Endodermal cell (in vitro differentiated cells): ENCODE measurements around the gene CARD11. TPM values are rescaled to one million over a fixed set of nuclear protein-coding genes. Genes with fewer than 3 reads are reported as not detected.

Experiments
- DNase-seq: peaks from one replicate; pipeline ENCODE4 v3.0.0-alpha.2; 2017
- H3K27ac ChIP-seq: 2 replicates; pipeline ENCODE4 v1.5.1; 2013; ENCODE audit warnings: mild to moderate bottlenecking, low read depth, low read length, moderate library complexity
- H3K27me3 ChIP-seq: 2 replicates; pipeline ENCODE4 v1.6.1; 2013; ENCODE audit warnings: mild to moderate bottlenecking, low read length, moderate library complexity; ENCODE audit not compliant: insufficient read depth, control insufficient read depth, poor library complexity, severe bottlenecking
- H3K36me3 ChIP-seq: 2 replicates; pipeline ENCODE4 v1.7.0; 2013; ENCODE audit warnings: mild to moderate bottlenecking, low read length, moderate library complexity; ENCODE audit not compliant: control insufficient read depth, insufficient read depth
- H3K4me1 ChIP-seq: one replicate; pipeline ENCODE4 v1.7.0; 2013; ENCODE audit warnings: low read length; ENCODE audit not compliant: control insufficient read depth, insufficient read depth
- H3K4me3 ChIP-seq: 2 replicates; pipeline ENCODE4 v1.5.1; 2013; ENCODE audit warnings: mild to moderate bottlenecking, low read length, moderate library complexity
- H3K9ac ChIP-seq: 2 replicates; pipeline ENCODE4 v1.6.1; 2013; ENCODE audit warnings: mild to moderate bottlenecking, low read length, moderate library complexity; ENCODE audit not compliant: poor library complexity, severe bottlenecking; ENCODE audit errors: extremely low read depth
- H3K9me3 ChIP-seq: 2 replicates; pipeline ENCODE4 v1.6.1; 2013; ENCODE audit warnings: mild to moderate bottlenecking, low read length, moderate library complexity; ENCODE audit not compliant: control insufficient read depth
- H3K27ac Mint-ChIP-seq: 2 replicates; pipeline ENCODE4 v1.8.0; 2020; ENCODE audit warnings: mixed read lengths
- H3K27me3 Mint-ChIP-seq: 2 replicates; pipeline ENCODE4 v1.8.0; 2021; ENCODE audit warnings: mild to moderate bottlenecking, mixed read lengths; ENCODE audit not compliant: insufficient read depth
- H3K36me3 Mint-ChIP-seq: 2 replicates; pipeline ENCODE4 v1.8.0; 2020; ENCODE audit warnings: low read depth, mixed read lengths
- H3K4me1 Mint-ChIP-seq: 2 replicates; pipeline ENCODE4 v1.8.0; 2020; ENCODE audit warnings: mixed read lengths
- H3K4me3 Mint-ChIP-seq: 2 replicates; pipeline ENCODE4 v1.8.0; 2020; ENCODE audit warnings: mild to moderate bottlenecking, moderate library complexity, mixed read lengths
- H3K9me3 Mint-ChIP-seq: 2 replicates; pipeline ENCODE4 v1.8.0; 2020; ENCODE audit warnings: mild to moderate bottlenecking, mixed read lengths
- CTCF ChIP-seq: fragments of 200-600 bp; sonication (generic); conservative IDR thresholded peaks from 2 replicates; pipeline ENCODE4 v1.5.0; 2021; ENCODE audit warnings: antibody characterized with exemption, mild to moderate bottlenecking
- WGBS, 2 experiments: methylation state at CpG; one replicate each; pipeline versions ENCODE4 v1.1.5 to v1.1.7; 2013; ENCODE audit warnings: missing lambda C conversion rate in 2 of 2, mixed read lengths in 1 of 2; ENCODE audit not compliant: insufficient coverage in 1 of 2, insufficient read length in 1 of 2; 5-methylcytosine and 5-hydroxymethylcytosine counted together
- total RNA-seq, 2 donors: library from RNA; stranded (reverse); fragmentation: NEBNext Ultra II Directional in 1 of 2; extraction: Animal tissue kit (Norgen Biotek cat#: 25700) in 1 of 2; gene quantifications; 2 replicates in 1 of 2; 3 replicates in 1 of 2; pipeline ENCODE4 v1.2.1, GENCODE V29; 2021

Gene CARD11
- total RNA-seq, 2 donors from 2014 or later: 7.2 to 10.8 TPM

- no peaks in the 10 kb centered on the region for H3K36me3 ChIP-seq
- H3K4me3 ChIP-seq: no peak overlapping the region
- peaks cover 4% of the 10 kb centered on the region for H3K9me3 ChIP-seq
- DNase-seq: no peak
- no peaks in the 10 kb centered on the region for H3K27me3 ChIP-seq
- H3K27ac ChIP-seq: no peak overlapping the region
- H3K4me1 ChIP-seq: no peaks in the 10 kb centered on the region
- Mint-ChIP-seq H3K9me3 (peaks cover 11% of the 10 kb centered on the region), H3K27ac (no peak overlapping the region), H3K27me3 (peaks cover 2% of the 10 kb centered on the region), H3K4me1 (no peaks in the 10 kb centered on the region), H3K36me3 (peaks cover 1% of the 10 kb centered on the region), H3K4me3 (no peak overlapping the region)
- TF ChIP-seq CTCF: no peak
- H3K9ac ChIP-seq: no peak overlapping the region
- WGBS, 2 experiments: 93 to 96% methylated on average over 2 of the region's 2 CpGs
Measured at GRCh38 chr7:3067606-3068380, 24.1 kb upstream of the CARD11 start.

GRCh38 chr7:3067193-3067592 lies 23.5 kb upstream of the CARD11 start:
- H3K36me3 ChIP-seq: no peaks in the 10 kb centered on the region
- DNase-seq: no peak
- H3K4me3 Mint-ChIP-seq: no peak overlapping the region
- H3K36me3 Mint-ChIP-seq: peaks cover 1% of the 10 kb centered on the region
- H3K4me1 ChIP-seq: no peaks in the 10 kb centered on the region
- H3K9me3 ChIP-seq: peaks cover 4% of the 10 kb centered on the region
- no peak overlapping the region for H3K9ac ChIP-seq
- H3K27ac ChIP-seq: no peak overlapping the region
- 90 to 93% methylated on average over 2 to 3 of the region's 3 CpGs for WGBS, 2 experiments
- no peak overlapping the region for H3K4me3 ChIP-seq
- H3K27me3 Mint-ChIP-seq: peaks cover 4% of the 10 kb centered on the region
- H3K27me3 ChIP-seq: no peaks in the 10 kb centered on the region
- H3K27ac Mint-ChIP-seq: no peak overlapping the region
- TF ChIP-seq CTCF: no peak
- H3K9me3 Mint-ChIP-seq: peaks cover 11% of the 10 kb centered on the region
- no peaks in the 10 kb centered on the region for H3K4me1 Mint-ChIP-seq

- peaks cover 1% of the 10 kb centered on the region for H3K36me3 Mint-ChIP-seq
- H3K27me3 Mint-ChIP-seq: peaks cover 6% of the 10 kb centered on the region
- no peak overlapping the region for H3K4me3 Mint-ChIP-seq
- no peak overlapping the region for H3K4me3 ChIP-seq
- no peaks in the 10 kb centered on the region for H3K4me1 Mint-ChIP-seq
- WGBS, 2 experiments: 97 to 100% methylated on average over 1 of the region's 1 CpG
- H3K9me3 ChIP-seq: peaks cover 4% of the 10 kb centered on the region
- H3K9me3 Mint-ChIP-seq: peaks cover 11% of the 10 kb centered on the region
- H3K36me3 ChIP-seq: no peaks in the 10 kb centered on the region
- H3K27ac ChIP-seq: no peak overlapping the region
- no peaks in the 10 kb centered on the region for H3K27me3 ChIP-seq
- TF ChIP-seq CTCF: no peak
- no peak for DNase-seq
- no peak overlapping the region for H3K9ac ChIP-seq
- H3K27ac Mint-ChIP-seq: no peak overlapping the region
- no peaks in the 10 kb centered on the region for H3K4me1 ChIP-seq
Measured at GRCh38 chr7:3066506-3066905, 22.8 kb upstream of the CARD11 start.
